ENCODE measurements around the gene TAF6.

The TAF6 gene

GRCh38 chr7:100069991-100070390 lies 49.2 kb downstream of the TAF6 start (continued):
- TF ChIP-seq, protein P1, sequence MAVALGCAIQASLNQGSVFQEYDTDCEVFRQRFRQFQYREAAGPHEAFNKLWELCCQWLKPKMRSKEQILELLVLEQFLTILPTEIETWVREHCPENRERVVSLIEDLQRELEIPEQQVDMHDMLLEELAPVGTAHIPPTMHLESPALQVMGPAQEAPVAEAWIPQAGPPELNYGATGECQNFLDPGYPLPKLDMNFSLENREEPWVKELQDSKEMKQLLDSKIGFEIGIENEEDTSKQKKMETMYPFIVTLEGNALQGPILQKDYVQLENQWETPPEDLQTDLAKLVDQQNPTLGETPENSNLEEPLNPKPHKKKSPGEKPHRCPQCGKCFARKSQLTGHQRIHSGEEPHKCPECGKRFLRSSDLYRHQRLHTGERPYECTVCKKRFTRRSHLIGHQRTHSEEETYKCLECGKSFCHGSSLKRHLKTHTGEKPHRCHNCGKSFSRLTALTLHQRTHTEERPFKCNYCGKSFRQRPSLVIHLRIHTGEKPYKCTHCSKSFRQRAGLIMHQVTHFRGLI (tag by site-specific recombination; IDR thresholded peaks at IDR 0.05) = no peak
- TF ChIP-seq ZNF514 (tag by site-specific recombination; IDR thresholded peaks at IDR 0.05) (no peak), ZNF157 (tag by site-specific recombination; IDR thresholded peaks at IDR 0.05) (no peak)
- TF ChIP-seq, protein P2, sequence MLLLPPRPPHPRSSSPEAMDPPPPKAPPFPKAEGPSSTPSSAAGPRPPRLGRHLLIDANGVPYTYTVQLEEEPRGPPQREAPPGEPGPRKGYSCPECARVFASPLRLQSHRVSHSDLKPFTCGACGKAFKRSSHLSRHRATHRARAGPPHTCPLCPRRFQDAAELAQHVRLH (tag by site-specific recombination; IDR thresholded peaks at IDR 0.05) = no peak

DNA sequence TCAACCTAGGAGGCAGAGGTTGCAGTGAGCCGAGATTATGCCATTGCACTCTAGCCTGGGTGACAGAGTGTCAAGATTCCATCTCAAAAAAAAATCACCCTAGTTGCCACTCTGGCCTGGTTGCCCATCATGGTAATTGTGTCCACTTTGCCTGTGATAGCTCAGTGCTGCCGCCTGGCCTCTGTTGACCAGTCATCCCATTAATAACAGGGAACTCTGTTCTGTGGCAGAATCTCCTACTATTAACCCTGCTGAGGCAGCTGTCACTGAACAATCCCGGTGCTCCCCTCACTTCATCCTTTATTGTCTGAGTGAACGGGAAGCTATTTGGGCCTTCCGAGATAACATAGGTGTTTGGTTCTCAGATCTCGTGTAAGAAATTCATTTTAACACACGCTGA lies 52.2 kb downstream of the TAF6 start:
- no peaks in the 10 kb centered on the region for H3K9me3 ChIP-seq (ENCODE audit: control insufficient read depth, insufficient read depth, low read depth, low read length)
- ChIA-PET POLR2A (interaction anchor here (0.6 kb wide), 1 partner anchor 12 kb away, joined by 3 read pairs; no protein-coding TSS in a partner anchor), CTCF (no interaction called here)
- H3K4me3 ChIP-seq (ENCODE audit: low read depth, low read length) = no peak overlapping the region
- H3K4me1 ChIP-seq (ENCODE audit: control insufficient read depth, insufficient read depth, low read length) = no peaks in the 10 kb centered on the region
- no peak for TF ChIP-seq ZNF157 (tag by site-specific recombination; IDR thresholded peaks at IDR 0.05)
- no peak for TF ChIP-seq ZNF768 (tag by site-specific recombination; IDR thresholded peaks at IDR 0.05)
- TF ChIP-seq ATF2 (tag by site-specific recombination; IDR thresholded peaks at IDR 0.05; ENCODE audit: low read depth) = no peak
- no peak for TF ChIP-seq ZNF324 (tag by site-specific recombination; IDR thresholded peaks at IDR 0.05)
- no peak for TF ChIP-seq ZNF302 (tag by site-specific recombination; IDR thresholded peaks at IDR 0.05; ENCODE audit: low read depth)
- TF ChIP-seq MZF1 (tag by site-specific recombination; IDR thresholded peaks at IDR 0.05; ENCODE audit: borderline replicate concordance) = no peak
- no peak for TF ChIP-seq KLF1 (tag by site-specific recombination; IDR thresholded peaks at IDR 0.05)
- no peak for TF ChIP-seq ZNF366 (tag by site-specific recombination; conservative IDR thresholded peaks at IDR 0.05)
- TF ChIP-seq ZNF155 (tag by site-specific recombination; IDR thresholded peaks at IDR 0.05) = no peak
- TF ChIP-seq MEIS1 (CRISPR knock-in tag; IDR thresholded peaks at IDR 0.05; ENCODE audit: borderline replicate concordance) = no peak
- TF ChIP-seq ZNF140 (tag by site-specific recombination; IDR thresholded peaks at IDR 0.05) = no peak
- TF ChIP-seq ZNF549 (tag by site-specific recombination; IDR thresholded peaks at IDR 0.05) = no peak
- TF ChIP-seq, protein P2 (tag by site-specific recombination; IDR thresholded peaks at IDR 0.05) = no peak
- TF ChIP-seq, protein P3, sequence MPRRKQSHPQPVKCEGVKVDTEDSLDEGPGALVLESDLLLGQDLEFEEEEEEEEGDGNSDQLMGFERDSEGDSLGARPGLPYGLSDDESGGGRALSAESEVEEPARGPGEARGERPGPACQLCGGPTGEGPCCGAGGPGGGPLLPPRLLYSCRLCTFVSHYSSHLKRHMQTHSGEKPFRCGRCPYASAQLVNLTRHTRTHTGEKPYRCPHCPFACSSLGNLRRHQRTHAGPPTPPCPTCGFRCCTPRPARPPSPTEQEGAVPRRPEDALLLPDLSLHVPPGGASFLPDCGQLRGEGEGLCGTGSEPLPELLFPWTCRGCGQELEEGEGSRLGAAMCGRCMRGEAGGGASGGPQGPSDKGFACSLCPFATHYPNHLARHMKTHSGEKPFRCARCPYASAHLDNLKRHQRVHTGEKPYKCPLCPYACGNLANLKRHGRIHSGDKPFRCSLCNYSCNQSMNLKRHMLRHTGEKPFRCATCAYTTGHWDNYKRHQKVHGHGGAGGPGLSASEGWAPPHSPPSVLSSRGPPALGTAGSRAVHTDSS (tag by site-specific recombination; IDR thresholded peaks at IDR 0.05) = no peak
- peaks cover 18 to 39% of the 10 kb centered on the region in 2 experiments for H3K36me3 ChIP-seq (ENCODE audit: control insufficient read depth in 2 of 2, insufficient read depth in 1 of 2, low read length in 2 of 2)
- H3K27ac ChIP-seq (ENCODE audit: extremely low read depth, low read depth, low read length) = no peak overlapping the region

DNA sequence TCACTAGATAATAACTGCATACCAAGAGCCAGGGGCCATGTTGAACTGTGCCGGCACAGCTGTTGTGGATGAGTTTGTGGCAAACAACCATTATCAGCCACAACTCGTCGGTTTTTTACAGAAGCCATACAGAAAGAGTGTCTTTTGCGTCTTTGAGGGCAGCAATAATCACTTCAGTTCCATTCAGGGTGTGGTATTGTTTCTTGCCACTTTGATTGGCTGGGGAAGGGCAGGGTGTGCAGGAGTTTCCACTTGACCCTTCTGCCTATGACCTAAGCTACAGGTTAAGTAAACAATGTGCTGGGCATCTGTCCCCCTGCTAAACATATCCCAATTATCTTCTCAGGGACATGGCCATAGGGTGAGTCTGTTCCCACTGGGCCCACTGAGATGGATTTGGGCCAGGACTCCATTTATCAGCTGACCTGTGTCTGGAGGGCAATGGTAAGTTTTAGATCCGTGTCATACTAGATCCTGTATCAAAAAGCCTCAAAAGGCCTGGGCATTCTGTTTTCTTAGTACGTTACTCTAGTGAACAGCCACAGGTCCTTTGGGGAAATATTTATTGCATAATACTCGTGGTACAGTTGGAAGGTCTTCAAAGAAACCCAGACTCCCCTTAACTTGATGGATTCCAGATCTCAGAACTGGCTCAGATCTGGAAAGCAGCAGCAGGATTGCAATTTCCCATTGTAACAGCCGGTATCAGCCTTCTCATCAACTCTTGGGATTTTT lies 53.5 kb downstream of the TAF6 start:
- Histone ChIP-seq H3K4me3 (ENCODE audit: low read depth, low read length) (no peak overlapping the region), H3K4me1 (ENCODE audit: control insufficient read depth, insufficient read depth, low read length) (no peaks in the 10 kb centered on the region), H3K9me3 (ENCODE audit: control insufficient read depth, insufficient read depth, low read depth, low read length) (no peaks in the 10 kb centered on the region), H3K27ac (ENCODE audit: extremely low read depth, low read depth, low read length) (no peak overlapping the region), H3K36me3 (ENCODE audit: control insufficient read depth in 2 of 2, insufficient read depth in 1 of 2, low read length in 2 of 2) (peaks cover 19 to 33% of the 10 kb centered on the region in 2 experiments)
- TF ChIP-seq, protein P4, sequence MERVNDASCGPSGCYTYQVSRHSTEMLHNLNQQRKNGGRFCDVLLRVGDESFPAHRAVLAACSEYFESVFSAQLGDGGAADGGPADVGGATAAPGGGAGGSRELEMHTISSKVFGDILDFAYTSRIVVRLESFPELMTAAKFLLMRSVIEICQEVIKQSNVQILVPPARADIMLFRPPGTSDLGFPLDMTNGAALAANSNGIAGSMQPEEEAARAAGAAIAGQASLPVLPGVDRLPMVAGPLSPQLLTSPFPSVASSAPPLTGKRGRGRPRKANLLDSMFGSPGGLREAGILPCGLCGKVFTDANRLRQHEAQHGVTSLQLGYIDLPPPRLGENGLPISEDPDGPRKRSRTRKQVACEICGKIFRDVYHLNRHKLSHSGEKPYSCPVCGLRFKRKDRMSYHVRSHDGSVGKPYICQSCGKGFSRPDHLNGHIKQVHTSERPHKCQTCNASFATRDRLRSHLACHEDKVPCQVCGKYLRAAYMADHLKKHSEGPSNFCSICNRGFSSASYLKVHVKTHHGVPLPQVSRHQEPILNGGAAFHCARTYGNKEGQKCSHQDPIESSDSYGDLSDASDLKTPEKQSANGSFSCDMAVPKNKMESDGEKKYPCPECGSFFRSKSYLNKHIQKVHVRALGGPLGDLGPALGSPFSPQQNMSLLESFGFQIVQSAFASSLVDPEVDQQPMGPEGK (tag by site-specific recombination; IDR thresholded peaks at IDR 0.05) = no peak
- peak; percentile 77 for TF ChIP-seq SCRT2 (tag by site-specific recombination; IDR thresholded peaks at IDR 0.05)
- no peak for TF ChIP-seq ZNF544 (tag by site-specific recombination; IDR thresholded peaks at IDR 0.05)
- TF ChIP-seq OSR2 (tag by site-specific recombination; IDR thresholded peaks at IDR 0.05) = no peak
- TF ChIP-seq ZFP3 (tag by site-specific recombination; IDR thresholded peaks at IDR 0.05; ENCODE audit: low read depth) = no peak
- no peak for TF ChIP-seq SCRT1 (tag by site-specific recombination; IDR thresholded peaks at IDR 0.05; ENCODE audit: borderline replicate concordance)
- CTCF ChIA-PET = interaction anchor here (1.0 kb wide), 1 partner anchor 75 kb away, joined by 4 read pairs; no protein-coding TSS in a partner anchor
- POLR2A ChIA-PET = interaction anchor here (0.7 kb wide), 1 partner anchor 522 kb away, joined by 6 read pairs; no protein-coding TSS in a partner anchor

Data from HEK293 (cell line).